Choroid plexus epithelial cell (primary cell): ENCODE results near the gene EHMT1.
"Not testable (repeated sequence)": the region's sequence is repeated elsewhere in the genome, so short reads cannot be mapped to it uniquely, and the experiment has no call there.

Experiments
- DNase-seq: peaks from one replicate; pipeline ENCODE4 v3.0.0-alpha.2; 2010; ENCODE audit warnings: low read depth
- H3K4me3 ChIP-seq: 2 replicates; pipeline ENCODE4 v1.5.1; 2011; ENCODE audit warnings: low read depth, mild to moderate bottlenecking, control low read depth, low read length, moderate library complexity
- TF ChIP-seq, protein P1 (sequence below): conservative IDR thresholded peaks from 2 replicates; pipeline ENCODE4 v1.5.1; 2011; ENCODE audit warnings: low read depth, mild to moderate bottlenecking, control low read depth, inconsistent platforms, low read length, moderate library complexity

Gene EHMT1

DNA sequence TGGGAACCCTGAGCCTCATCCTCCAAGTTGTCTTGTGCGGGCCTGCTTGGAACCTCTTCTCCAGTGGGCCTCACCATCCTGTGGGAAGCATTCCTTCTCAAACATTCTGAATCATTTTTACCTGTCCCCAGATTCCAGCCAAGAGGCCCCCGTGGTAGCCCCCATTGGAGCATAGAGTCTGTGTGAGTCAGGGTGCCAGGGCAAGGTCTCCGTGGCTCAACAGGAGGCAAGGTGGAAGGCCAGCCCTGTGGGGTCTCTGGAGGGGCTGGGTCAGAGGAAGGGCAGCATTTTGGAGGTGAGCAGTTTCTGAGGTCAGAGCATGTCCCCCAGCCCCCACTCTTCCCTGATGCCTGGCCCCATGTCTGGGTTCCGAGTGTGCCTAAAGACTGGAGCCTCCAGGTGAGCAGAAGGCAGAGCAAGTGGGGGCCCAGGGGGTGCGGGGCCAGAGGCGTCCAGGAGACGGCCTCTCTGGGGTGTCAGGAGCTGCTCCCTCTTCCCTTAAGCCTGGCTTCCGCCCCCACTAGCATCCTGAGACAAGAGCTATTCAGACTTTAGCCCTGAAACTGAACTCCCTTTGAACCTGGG, 260.9 kb downstream of the EHMT1 start:
- DNase-seq, result no peak
- TF ChIP-seq, protein P1, sequence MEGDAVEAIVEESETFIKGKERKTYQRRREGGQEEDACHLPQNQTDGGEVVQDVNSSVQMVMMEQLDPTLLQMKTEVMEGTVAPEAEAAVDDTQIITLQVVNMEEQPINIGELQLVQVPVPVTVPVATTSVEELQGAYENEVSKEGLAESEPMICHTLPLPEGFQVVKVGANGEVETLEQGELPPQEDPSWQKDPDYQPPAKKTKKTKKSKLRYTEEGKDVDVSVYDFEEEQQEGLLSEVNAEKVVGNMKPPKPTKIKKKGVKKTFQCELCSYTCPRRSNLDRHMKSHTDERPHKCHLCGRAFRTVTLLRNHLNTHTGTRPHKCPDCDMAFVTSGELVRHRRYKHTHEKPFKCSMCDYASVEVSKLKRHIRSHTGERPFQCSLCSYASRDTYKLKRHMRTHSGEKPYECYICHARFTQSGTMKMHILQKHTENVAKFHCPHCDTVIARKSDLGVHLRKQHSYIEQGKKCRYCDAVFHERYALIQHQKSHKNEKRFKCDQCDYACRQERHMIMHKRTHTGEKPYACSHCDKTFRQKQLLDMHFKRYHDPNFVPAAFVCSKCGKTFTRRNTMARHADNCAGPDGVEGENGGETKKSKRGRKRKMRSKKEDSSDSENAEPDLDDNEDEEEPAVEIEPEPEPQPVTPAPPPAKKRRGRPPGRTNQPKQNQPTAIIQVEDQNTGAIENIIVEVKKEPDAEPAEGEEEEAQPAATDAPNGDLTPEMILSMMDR, result no peak
- H3K4me3 ChIP-seq, result no peak overlapping the region

GRCh38 chr9:137880160-137880975, 261.6 kb downstream of the EHMT1 start:
- no peak for DNase-seq
- TF ChIP-seq, protein P1, result no peak

GRCh38 chr9:137880976-137881530, 262.2 kb downstream of the EHMT1 start:
- H3K4me3 ChIP-seq, result no peak overlapping the region
- TF ChIP-seq, protein P1, result no peak
- no peak for DNase-seq

More at GRCh38 chr9:137880160-137880975, 261.6 kb downstream of the EHMT1 start:
- H3K4me3 ChIP-seq, result no peak overlapping the region

DNA sequence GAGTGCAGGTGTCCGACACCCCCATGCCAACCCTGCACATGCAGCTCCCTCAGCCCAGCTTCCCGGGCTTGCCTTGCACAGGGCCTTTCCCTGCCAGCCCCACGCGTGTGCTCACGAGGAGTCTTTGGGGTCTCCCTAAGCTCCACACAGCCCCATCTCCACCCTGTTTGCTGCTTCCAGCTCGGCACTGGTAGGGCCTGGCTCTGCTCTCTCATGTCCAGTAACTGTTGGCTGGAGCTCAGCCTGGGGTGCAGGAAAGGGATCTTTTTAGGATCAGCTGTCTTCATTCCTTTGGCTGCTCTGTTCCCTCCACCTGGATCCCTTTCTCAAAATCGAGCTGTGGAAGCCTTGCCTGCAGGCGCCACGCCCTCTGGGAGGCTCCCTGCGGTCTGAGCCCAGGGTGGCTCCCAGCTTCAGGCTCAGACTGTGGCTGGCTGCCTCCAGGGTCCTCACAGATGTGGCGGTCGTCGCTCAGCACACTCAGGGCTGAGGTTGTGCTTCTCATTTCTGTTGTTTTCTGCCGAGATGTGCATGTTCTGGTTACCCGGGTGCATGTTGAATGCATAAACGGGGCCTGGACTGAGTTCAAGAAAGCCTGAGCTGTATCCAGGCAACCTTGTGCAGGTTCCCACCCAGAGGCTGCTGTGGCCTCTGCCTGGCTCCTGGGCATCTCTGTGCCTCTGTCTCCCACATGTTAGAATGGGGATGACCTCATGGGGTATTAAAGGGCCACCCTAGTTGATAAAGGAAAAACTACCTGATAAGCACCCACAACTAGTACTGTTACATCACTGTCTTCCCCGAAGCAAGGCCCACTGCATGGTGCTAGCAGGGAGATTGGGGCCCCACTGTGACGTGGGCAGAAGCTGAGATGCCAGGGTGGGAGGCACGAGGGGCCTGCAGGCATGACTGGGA, 263.0 kb downstream of the EHMT1 start:
- TF ChIP-seq, protein P1, result no peak
- no peak overlapping the region for H3K4me3 ChIP-seq
- no peak for DNase-seq

GRCh38 chr9:137882506-137882821, 263.7 kb downstream of the EHMT1 start:
- TF ChIP-seq, protein P1, result no peak
- no peak for DNase-seq
- H3K4me3 ChIP-seq, result no peak overlapping the region

DNA sequence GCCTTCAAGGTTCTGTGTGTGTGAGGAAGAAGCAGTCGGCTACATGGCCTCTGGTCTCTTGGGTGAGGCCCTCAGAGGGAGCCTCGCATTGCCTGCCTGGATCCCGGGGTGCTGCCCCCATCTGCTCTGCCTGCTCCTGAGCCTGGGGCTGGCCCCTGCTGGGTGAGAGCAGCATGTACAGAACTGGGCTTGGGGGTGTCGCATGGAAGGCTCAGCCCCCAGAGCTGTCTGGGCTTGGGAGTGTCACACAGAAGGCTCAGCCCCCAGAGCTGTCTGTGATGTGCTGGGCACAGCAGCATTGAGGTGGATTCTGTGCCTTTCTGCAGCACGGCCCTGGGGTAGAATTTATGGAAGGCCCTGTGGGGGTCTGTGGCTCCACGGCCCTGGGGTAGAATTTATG, 265.2 kb downstream of the EHMT1 start:
- not testable (repeated sequence) for H3K4me3 ChIP-seq, DNase-seq

GRCh38 chr9:137884547-137884946, 265.7 kb downstream of the EHMT1 start:
- DNase-seq, H3K4me3 ChIP-seq: not testable (repeated sequence)

DNA sequence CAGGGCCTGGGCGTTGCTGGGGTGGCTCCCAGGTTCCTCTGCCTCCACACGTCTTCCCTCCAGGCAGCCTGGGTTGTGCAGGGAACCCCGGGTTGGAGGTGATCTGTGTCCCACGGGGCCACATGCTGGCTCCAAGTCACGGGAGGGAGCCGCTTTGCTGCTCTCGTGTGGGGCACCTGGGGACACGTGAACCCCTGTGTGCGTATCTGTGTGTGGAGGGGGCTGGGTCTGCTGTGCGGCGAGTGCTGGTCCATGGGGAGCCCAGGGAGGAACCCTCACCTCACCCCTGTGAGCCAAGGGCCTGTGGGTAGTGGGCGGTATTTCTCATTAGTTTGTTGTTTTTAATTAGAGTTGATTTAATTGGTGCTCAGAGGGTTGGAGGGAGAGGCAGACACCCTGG, 266.3 kb downstream of the EHMT1 start:
- not testable (repeated sequence) for H3K4me3 ChIP-seq, DNase-seq
